IPS-15b (cell line): ENCODE results near the gene PFDN2.
A peak's percentile ranks its signal among the peaks of the same experiment; 100 is the strongest.

Experiments used
- H3K27me3 ChIP-seq: one replicate; pipeline ENCODE4 v1.6.1; 2013; ENCODE audit warnings: low read length; ENCODE audit not compliant: control insufficient read depth, insufficient read depth
- H3K36me3 ChIP-seq: one replicate; pipeline ENCODE4 v1.6.1; 2013; ENCODE audit warnings: low read length; ENCODE audit not compliant: control insufficient read depth, insufficient read depth
- H3K4me1 ChIP-seq: one replicate; pipeline ENCODE4 v1.6.1; 2013; ENCODE audit warnings: mild to moderate bottlenecking, low read length; ENCODE audit not compliant: control insufficient read depth, insufficient read depth
- H3K4me3 ChIP-seq: one replicate; pipeline ENCODE4 v1.5.1; 2013; ENCODE audit warnings: low read depth, low read length
- H3K9ac ChIP-seq: one replicate; pipeline ENCODE4 v1.6.1; 2013; ENCODE audit warnings: low read depth, mild to moderate bottlenecking, low read length
- H3K9me3 ChIP-seq: one replicate; pipeline ENCODE4 v1.6.1; 2013; ENCODE audit warnings: mild to moderate bottlenecking, low read length; ENCODE audit not compliant: control insufficient read depth, insufficient read depth

The PFDN2 gene

GRCh38 chr1:161117759-161118581, at the start of gene PFDN2, which contains the start of gene NIT1:
TSS of gene PFDN2 (minus strand) at chr1:161118037. CDS start at chr1:161118026, 11 bp downstream.
TSS of gene NIT1 (plus strand) at chr1:161118105. CDS start at chr1:161118177, 72 bp downstream.
- Histone ChIP-seq H3K9me3 (no peaks in the 10 kb centered on the region), H3K27me3 (no peaks in the 10 kb centered on the region), H3K9ac (peak within 1 kb of the TSS; percentile 90), H3K36me3 (peaks cover 22% of the 10 kb centered on the region), H3K4me3 (peak within 1 kb of the TSS; percentile 100), H3K4me1 (peaks cover 11% of the 10 kb centered on the region)

GRCh38 chr1:161166669-161167548, 49.1 kb upstream of the PFDN2 start:
- peaks cover 34% of the 10 kb centered on the region for H3K36me3 ChIP-seq
- no peaks in the 10 kb centered on the region for H3K9me3 ChIP-seq
- H3K4me3 ChIP-seq = peak overlapping the region; percentile 96
- H3K4me1 ChIP-seq = no peaks in the 10 kb centered on the region
- no peaks in the 10 kb centered on the region for H3K27me3 ChIP-seq
- peak overlapping the region; percentile 73 for H3K9ac ChIP-seq

- no peaks in the 10 kb centered on the region for H3K27me3 ChIP-seq
- peak within 1 kb of the TSS; percentile 73 for H3K9ac ChIP-seq
- H3K4me1 ChIP-seq = no peaks in the 10 kb centered on the region
- H3K9me3 ChIP-seq = no peaks in the 10 kb centered on the region
- peak within 1 kb of the TSS; percentile 96 for H3K4me3 ChIP-seq
- H3K36me3 ChIP-seq = peaks cover 25% of the 10 kb centered on the region
Observed at GRCh38 chr1:161165742-161166668, 48.2 kb upstream of the PFDN2 start, which contains the start of gene PPOX. TSS of gene PPOX (plus strand) at chr1:161166426. CDS start at chr1:161166848, 422 bp downstream.

- Histone ChIP-seq H3K27me3 (no peaks in the 10 kb centered on the region), H3K4me3 (peak overlapping the region; percentile 96), H3K9ac (peak overlapping the region; percentile 37), H3K9me3 (no peaks in the 10 kb centered on the region), H3K4me1 (no peaks in the 10 kb centered on the region), H3K36me3 (peaks cover 17% of the 10 kb centered on the region)
Observed at GRCh38 chr1:161164901-161165610, 47.2 kb upstream of the PFDN2 start.

- Histone ChIP-seq H3K4me3 (no peak overlapping the region), H3K27me3 (no peaks in the 10 kb centered on the region), H3K4me1 (no peaks in the 10 kb centered on the region), H3K9me3 (no peaks in the 10 kb centered on the region), H3K36me3 (peaks cover 10% of the 10 kb centered on the region), H3K9ac (no peak overlapping the region)
Observed at GRCh38 chr1:161163793-161164192, 46.0 kb upstream of the PFDN2 start.

GRCh38 chr1:161162806-161163205, 45.0 kb upstream of the PFDN2 start:
- H3K36me3 ChIP-seq = peaks cover 10% of the 10 kb centered on the region

GRCh38 chr1:161162052-161162451, 44.2 kb upstream of the PFDN2 start:
- H3K9ac ChIP-seq = no peak overlapping the region
- H3K36me3 ChIP-seq = peaks cover 10% of the 10 kb centered on the region
- no peak overlapping the region for H3K4me3 ChIP-seq
- no peaks in the 10 kb centered on the region for H3K9me3 ChIP-seq
- H3K4me1 ChIP-seq = no peaks in the 10 kb centered on the region
- no peaks in the 10 kb centered on the region for H3K27me3 ChIP-seq

More at GRCh38 chr1:161162806-161163205, 45.0 kb upstream of the PFDN2 start:
- no peak overlapping the region for H3K4me3 ChIP-seq
- no peaks in the 10 kb centered on the region for H3K9me3 ChIP-seq
- H3K9ac ChIP-seq = no peak overlapping the region
- H3K4me1 ChIP-seq = no peaks in the 10 kb centered on the region
- no peaks in the 10 kb centered on the region for H3K27me3 ChIP-seq

- H3K36me3 ChIP-seq = peaks cover 10% of the 10 kb centered on the region
- no peaks in the 10 kb centered on the region for H3K4me1 ChIP-seq
Observed at GRCh38 chr1:161161652-161162051, 43.8 kb upstream of the PFDN2 start.

GRCh38 chr1:161160671-161161145, 42.9 kb upstream of the PFDN2 start:
- Histone ChIP-seq H3K4me3 (no peak overlapping the region), H3K4me1 (no peaks in the 10 kb centered on the region), H3K9me3 (no peaks in the 10 kb centered on the region), H3K36me3 (peaks cover 10% of the 10 kb centered on the region), H3K27me3 (no peaks in the 10 kb centered on the region), H3K9ac (no peak overlapping the region)

More at GRCh38 chr1:161161652-161162051, 43.8 kb upstream of the PFDN2 start:
- Histone ChIP-seq H3K9me3 (no peaks in the 10 kb centered on the region), H3K9ac (no peak overlapping the region), H3K27me3 (no peaks in the 10 kb centered on the region), H3K4me3 (no peak overlapping the region)

GRCh38 chr1:161159913-161160243, 42.0 kb upstream of the PFDN2 start:
- no peaks in the 10 kb centered on the region for H3K27me3 ChIP-seq
- H3K4me3 ChIP-seq = peak overlapping the region; percentile 60
- H3K36me3 ChIP-seq = peaks cover 10% of the 10 kb centered on the region
- H3K9me3 ChIP-seq = no peaks in the 10 kb centered on the region
- H3K9ac ChIP-seq = peak overlapping the region; percentile 80
- H3K4me1 ChIP-seq = no peaks in the 10 kb centered on the region
